ENCODE data around the gene LAD1.

DNA sequence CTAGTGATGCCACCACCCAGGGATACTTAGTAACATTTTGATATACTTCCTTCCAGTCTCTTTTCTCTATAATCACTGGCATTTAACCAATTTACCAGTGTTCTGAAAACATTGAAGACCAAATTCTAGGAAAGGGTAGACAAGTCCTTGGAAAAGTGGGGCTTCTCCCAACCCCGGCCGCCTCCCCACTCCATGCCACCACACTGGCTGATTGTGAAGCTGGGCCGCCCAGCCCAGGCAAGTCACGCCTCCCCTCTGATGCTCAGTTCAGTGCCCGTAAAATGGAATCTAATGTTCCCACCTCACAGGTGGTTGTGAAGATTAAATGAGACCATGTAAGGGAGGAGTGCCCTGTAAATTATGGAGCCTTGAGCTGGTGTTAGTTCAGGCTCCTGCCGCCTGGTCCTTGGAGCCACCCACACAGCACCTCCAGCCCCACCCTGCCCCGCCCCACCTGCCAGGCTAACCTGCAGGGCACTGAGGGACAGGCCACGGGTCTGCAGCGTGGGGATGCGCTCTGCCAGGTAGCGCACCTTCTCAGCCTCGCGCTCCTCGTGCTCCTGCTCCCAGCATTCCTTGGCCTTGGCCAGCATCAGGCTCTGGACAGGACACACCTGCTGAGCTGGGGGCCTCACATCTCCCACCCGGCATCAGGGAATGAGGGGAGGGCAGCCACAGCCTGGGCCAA, 15.1 kb upstream of the LAD1 start:
- no peak for TF ChIP-seq POLR2A (IDR thresholded peaks at IDR 0.05; ENCODE audit: low read depth, low read length)
- TF ChIP-seq POLR2AphosphoS5 (IDR thresholded peaks at IDR 0.05; ENCODE audit: low read depth, low read length): no peak
